Panc1 (cell line): ENCODE measurements around the gene CYP4B1. TPM values are rescaled to one million over a fixed set of nuclear protein-coding genes. Genes with fewer than 3 reads are reported as not detected.
"Not testable (repeated sequence)": the region's sequence is repeated elsewhere in the genome, so short reads cannot be mapped to it uniquely, and the experiment has no call there.

Experiments
- ATAC-seq: fragments of 200-7000 bp; cut with Tn5 transposase; 2 replicates; pipeline ENCODE4 v1.9.1; 2020; ENCODE audit warnings: mild to moderate bottlenecking, moderate library complexity
- BruUV-seq: library from RNA; stranded (reverse); fragments of 400-500 nt; replicated peaks from 2 replicates; lab custom pipeline; 2021; lab: Mats Ljungman, UMichigan
- CTCF ChIA-PET: fragments of 300-600 bp; sonication (Branson Sonifier 250); formaldehyde crosslinking; loops from one replicate; lab custom pipeline; 2022; ENCODE audit warnings: antibody characterized with exemption; lab: Charles Lee
- POLR2A ChIA-PET: fragments of 300-600 bp; sonication (Branson Sonifier 250); formaldehyde crosslinking; loops from one replicate; lab custom pipeline; 2022; ENCODE audit warnings: antibody characterized with exemption; lab: Charles Lee
- DNase-seq: peaks from one replicate; pipeline ENCODE4 v3.0.0-alpha.2; 2010; ENCODE audit warnings: low read depth, low spot score
- H3K27ac ChIP-seq: 2 replicates; pipeline ENCODE4 v1.5.1; 2011; ENCODE audit warnings: mild to moderate bottlenecking, low read length, inconsistent platforms
- H3K27me3 ChIP-seq: fragments of 200-500 bp; sonication (Bioruptor generic); 2 replicates; pipeline ENCODE4 v1.6.0; 2014; ENCODE audit warnings: low read length, inconsistent platforms; ENCODE audit not compliant: control insufficient read depth, insufficient read depth
- H3K36me3 ChIP-seq: fragments of 200-500 bp; sonication (Bioruptor generic); 2 replicates; pipeline ENCODE4 v1.5.1; 2014; ENCODE audit warnings: inconsistent platforms, mild to moderate bottlenecking, low read length, moderate library complexity; ENCODE audit not compliant: control insufficient read depth, insufficient read depth
- H3K4me1 ChIP-seq: 2 replicates; pipeline ENCODE4 v1.5.1; 2011; ENCODE audit warnings: inconsistent platforms, mild to moderate bottlenecking, low read length, moderate library complexity; ENCODE audit not compliant: control insufficient read depth, insufficient read depth
- H3K4me3 ChIP-seq, 2 experiments: 2 replicates each; pipeline ENCODE4 v1.5.1; 2011 to 2012; ENCODE audit warnings: low read depth in 2 of 2, low read length in 2 of 2, mild to moderate bottlenecking in 2 of 2, inconsistent platforms in 1 of 2, moderate library complexity in 1 of 2
- H3K9me3 ChIP-seq: fragments of 200-500 bp; sonication (Bioruptor generic); 2 replicates; pipeline ENCODE4 v1.5.1; 2014; ENCODE audit warnings: low read depth, mild to moderate bottlenecking, inconsistent platforms, low read length, moderate library complexity; ENCODE audit not compliant: control insufficient read depth, insufficient read depth
- POLR2AphosphoS5 ChIP-seq: IDR thresholded peaks from 2 replicates; pipeline ENCODE4 v1.6.1; 2012; ENCODE audit warnings: mild to moderate bottlenecking, low read depth, low read length, moderate library complexity
- SIN3A ChIP-seq: IDR thresholded peaks from 2 replicates; pipeline ENCODE4 v1.6.1; 2012; ENCODE audit warnings: low read depth, mild to moderate bottlenecking, low read length, moderate library complexity, borderline replicate concordance; ENCODE audit not compliant: insufficient read depth
- TCF7L2 ChIP-seq: IDR thresholded peaks from 2 replicates; pipeline ENCODE4 v1.6.1; 2011; ENCODE audit warnings: mild to moderate bottlenecking, low read depth, low read length, inconsistent platforms
- in situ Hi-C: cut with HindIII; loops from 2 replicates; pipeline ENCODE4 v1.10.0; 2016; ENCODE audit warnings: low sequenced_read_pairs, low pct_unique_long_range_greater_than_20kb
- intact Hi-C: fragments of 100-400 bp; cut with micrococcal nuclease; formaldehyde crosslinking; loops from one replicate; pipeline ENCODE4 v1.10.0; 2022; ENCODE audit not compliant: unreplicated experiment
- total RNA-seq: library from RNA; stranded (reverse); gene quantifications from one replicate; pipeline ENCODE4 v1.2.1, GENCODE V29; 2021; ENCODE audit not compliant: unreplicated experiment
- TF ChIP-seq, protein P1 (sequence below): fragments of 450-650 bp; IDR thresholded peaks from 2 replicates; pipeline ENCODE4 v1.5.1; 2017; ENCODE audit warnings: mild to moderate bottlenecking
- TF ChIP-seq, protein P2 (sequence below), 2 experiments: IDR thresholded peaks; 2 replicates each; pipeline ENCODE4 v1.6.1; 2011 to 2012; ENCODE audit warnings: low read depth in 2 of 2, control low read depth in 1 of 2, low read length in 1 of 2, mild to moderate bottlenecking in 1 of 2, moderate library complexity in 1 of 2; ENCODE audit not compliant: insufficient read depth in 1 of 2

Gene CYP4B1
- total RNA-seq, 1 experiment from 2014 or later = not detected

DNA sequence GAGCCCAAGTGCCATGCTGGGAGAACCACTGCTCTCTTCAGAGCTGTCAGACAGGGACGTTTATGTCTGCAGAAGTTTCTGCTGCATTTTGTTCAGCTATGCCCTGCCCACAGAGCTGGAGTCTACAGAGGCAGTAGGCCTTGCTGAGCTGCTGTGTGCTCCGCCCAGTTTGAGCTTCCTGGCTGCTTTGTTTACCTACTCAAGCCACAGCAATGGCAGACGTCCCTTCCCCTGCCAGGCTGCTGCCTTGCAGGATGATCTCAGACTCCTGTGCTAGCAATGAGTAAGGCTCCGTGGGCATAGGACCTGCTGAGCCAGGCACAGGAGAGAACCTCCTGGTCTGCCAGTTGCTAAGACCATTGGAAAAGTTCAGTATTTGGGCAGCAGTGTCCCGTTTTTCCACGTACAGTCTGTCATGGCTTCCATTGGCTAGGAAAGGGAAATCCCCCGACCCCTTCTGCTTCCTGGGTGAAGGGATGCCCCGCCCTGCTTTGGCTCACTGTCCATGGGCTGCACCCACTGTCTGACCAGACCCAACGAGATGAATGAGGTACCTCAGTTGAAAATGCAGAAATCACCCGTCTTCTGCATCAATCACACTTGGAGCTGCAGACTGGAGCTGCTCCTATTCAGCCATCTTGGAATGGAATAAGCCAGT is 31.9 kb downstream of the CYP4B1 start:
- H3K36me3 ChIP-seq = no peaks in the 10 kb centered on the region
- ChIA-PET CTCF (no interaction called here), POLR2A (interaction anchor here (0.6 kb wide), 1 partner anchor 181 kb away, joined by 7 read pairs; no protein-coding TSS in a partner anchor)
- H3K4me3 ChIP-seq = no peak overlapping the region
- no peaks in the 10 kb centered on the region for H3K27me3 ChIP-seq
- DNase-seq = no peak
- TF ChIP-seq POLR2AphosphoS5 (no peak), TCF7L2 (no peak), SIN3A (no peak)
- TF ChIP-seq, protein P1, sequence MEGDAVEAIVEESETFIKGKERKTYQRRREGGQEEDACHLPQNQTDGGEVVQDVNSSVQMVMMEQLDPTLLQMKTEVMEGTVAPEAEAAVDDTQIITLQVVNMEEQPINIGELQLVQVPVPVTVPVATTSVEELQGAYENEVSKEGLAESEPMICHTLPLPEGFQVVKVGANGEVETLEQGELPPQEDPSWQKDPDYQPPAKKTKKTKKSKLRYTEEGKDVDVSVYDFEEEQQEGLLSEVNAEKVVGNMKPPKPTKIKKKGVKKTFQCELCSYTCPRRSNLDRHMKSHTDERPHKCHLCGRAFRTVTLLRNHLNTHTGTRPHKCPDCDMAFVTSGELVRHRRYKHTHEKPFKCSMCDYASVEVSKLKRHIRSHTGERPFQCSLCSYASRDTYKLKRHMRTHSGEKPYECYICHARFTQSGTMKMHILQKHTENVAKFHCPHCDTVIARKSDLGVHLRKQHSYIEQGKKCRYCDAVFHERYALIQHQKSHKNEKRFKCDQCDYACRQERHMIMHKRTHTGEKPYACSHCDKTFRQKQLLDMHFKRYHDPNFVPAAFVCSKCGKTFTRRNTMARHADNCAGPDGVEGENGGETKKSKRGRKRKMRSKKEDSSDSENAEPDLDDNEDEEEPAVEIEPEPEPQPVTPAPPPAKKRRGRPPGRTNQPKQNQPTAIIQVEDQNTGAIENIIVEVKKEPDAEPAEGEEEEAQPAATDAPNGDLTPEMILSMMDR = no peak
- TF ChIP-seq, protein P2, sequence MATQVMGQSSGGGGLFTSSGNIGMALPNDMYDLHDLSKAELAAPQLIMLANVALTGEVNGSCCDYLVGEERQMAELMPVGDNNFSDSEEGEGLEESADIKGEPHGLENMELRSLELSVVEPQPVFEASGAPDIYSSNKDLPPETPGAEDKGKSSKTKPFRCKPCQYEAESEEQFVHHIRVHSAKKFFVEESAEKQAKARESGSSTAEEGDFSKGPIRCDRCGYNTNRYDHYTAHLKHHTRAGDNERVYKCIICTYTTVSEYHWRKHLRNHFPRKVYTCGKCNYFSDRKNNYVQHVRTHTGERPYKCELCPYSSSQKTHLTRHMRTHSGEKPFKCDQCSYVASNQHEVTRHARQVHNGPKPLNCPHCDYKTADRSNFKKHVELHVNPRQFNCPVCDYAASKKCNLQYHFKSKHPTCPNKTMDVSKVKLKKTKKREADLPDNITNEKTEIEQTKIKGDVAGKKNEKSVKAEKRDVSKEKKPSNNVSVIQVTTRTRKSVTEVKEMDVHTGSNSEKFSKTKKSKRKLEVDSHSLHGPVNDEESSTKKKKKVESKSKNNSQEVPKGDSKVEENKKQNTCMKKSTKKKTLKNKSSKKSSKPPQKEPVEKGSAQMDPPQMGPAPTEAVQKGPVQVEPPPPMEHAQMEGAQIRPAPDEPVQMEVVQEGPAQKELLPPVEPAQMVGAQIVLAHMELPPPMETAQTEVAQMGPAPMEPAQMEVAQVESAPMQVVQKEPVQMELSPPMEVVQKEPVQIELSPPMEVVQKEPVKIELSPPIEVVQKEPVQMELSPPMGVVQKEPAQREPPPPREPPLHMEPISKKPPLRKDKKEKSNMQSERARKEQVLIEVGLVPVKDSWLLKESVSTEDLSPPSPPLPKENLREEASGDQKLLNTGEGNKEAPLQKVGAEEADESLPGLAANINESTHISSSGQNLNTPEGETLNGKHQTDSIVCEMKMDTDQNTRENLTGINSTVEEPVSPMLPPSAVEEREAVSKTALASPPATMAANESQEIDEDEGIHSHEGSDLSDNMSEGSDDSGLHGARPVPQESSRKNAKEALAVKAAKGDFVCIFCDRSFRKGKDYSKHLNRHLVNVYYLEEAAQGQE (IDR thresholded peaks at IDR 0.05; ENCODE audit: insufficient read depth in 1 of 2, low read depth in 2 of 2, low read length in 1 of 2) = no peak
- no peaks in the 10 kb centered on the region for H3K9me3 ChIP-seq
- ATAC-seq = no peak
- no TSS peak for BruUV-seq
- no peak overlapping the region for H3K27ac ChIP-seq
- no peaks in the 10 kb centered on the region for H3K4me1 ChIP-seq
- intact Hi-C loops (no loop called here), in situ Hi-C loops (no loop called here)

GRCh38 chr1:46835469-46835868 is 36.6 kb downstream of the CYP4B1 start:
- POLR2A ChIA-PET, CTCF ChIA-PET, H3K36me3 ChIP-seq, H3K9me3 ChIP-seq, in situ Hi-C loops, intact Hi-C loops, BruUV-seq, H3K4me1 ChIP-seq, H3K4me3 ChIP-seq, H3K27me3 ChIP-seq, DNase-seq, H3K27ac ChIP-seq, ATAC-seq: not testable (repeated sequence)

- H3K9me3 ChIP-seq, CTCF ChIA-PET, in situ Hi-C loops, intact Hi-C loops, BruUV-seq, H3K27ac ChIP-seq, H3K4me3 ChIP-seq, DNase-seq, POLR2A ChIA-PET, ATAC-seq, H3K27me3 ChIP-seq, H3K36me3 ChIP-seq, H3K4me1 ChIP-seq: not testable (repeated sequence)
Observed at GRCh38 chr1:46846386-46846785, 47.5 kb downstream of the CYP4B1 start.

DNA sequence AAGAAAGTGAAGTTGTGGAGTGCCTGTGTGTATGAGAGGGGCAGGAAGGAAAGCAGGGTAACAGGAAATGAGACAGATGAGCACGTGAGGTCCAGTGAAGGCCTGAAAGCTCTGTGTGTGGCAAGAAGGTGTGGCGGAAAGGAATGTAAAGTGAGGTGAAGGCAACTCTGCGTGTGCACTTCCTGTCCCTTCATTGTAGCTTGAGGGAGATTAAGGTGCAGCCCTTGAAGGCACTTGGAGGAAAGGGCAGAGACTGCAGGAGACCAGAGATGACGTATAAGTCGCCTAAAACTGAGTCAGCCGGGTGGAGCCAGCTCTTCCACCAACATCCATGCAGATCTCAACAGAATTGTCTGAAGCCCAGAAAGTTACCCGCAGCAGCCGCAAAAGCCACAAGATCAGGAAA is 58.8 kb downstream of the CYP4B1 start:
- H3K9me3 ChIP-seq, intact Hi-C loops, H3K4me1 ChIP-seq, H3K27me3 ChIP-seq, CTCF ChIA-PET, H3K36me3 ChIP-seq, DNase-seq, POLR2A ChIA-PET, ATAC-seq, BruUV-seq, in situ Hi-C loops, H3K27ac ChIP-seq, H3K4me3 ChIP-seq: not testable (repeated sequence)
